T-helper 1 cell treated with Interleukin-12 subunit alpha and Interleukin-12 subunit beta and Interleukin-4 antibody, amounts not matched to agents 30 ng/mL and 1 ng/mL, for 36 hours (primary cell): ENCODE measurements around the gene RIC8A. TPM values are rescaled to one million over a fixed set of nuclear protein-coding genes. Genes with fewer than 3 reads are reported as not detected.

Source experiments
- total RNA-seq: library from RNA; stranded (reverse); gene quantifications from 2 replicates; pipeline ENCODE4 v1.2.3, GENCODE V29; 2022

Gene RIC8A
- total RNA-seq, 1 donor from 2014 or later, result 114 TPM

Other genes starting within 250 kb of the RIC8A start
- not detected in 2 replicates for gene SCGB1C1, start 14.6 kb upstream of the RIC8A start, total RNA-seq
- gene BET1L, start 309 bp upstream of the RIC8A start, total RNA-seq, result 37.5 and 40.1 TPM in 2 replicates
- 12.4 and 12.8 TPM in 2 replicates for gene SIRT3, start 28.6 kb downstream of the RIC8A start, total RNA-seq
- gene PSMD13, start 29.3 kb downstream of the RIC8A start, total RNA-seq, result 192 and 199 TPM in 2 replicates
- gene NLRP6, start 70.7 kb downstream of the RIC8A start, total RNA-seq, result 10.5 and 11.7 TPM in 2 replicates
- 235 and 236 TPM in 2 replicates for gene PGGHG, start 81.4 kb downstream of the RIC8A start, total RNA-seq
- not detected in 2 replicates for gene IFITM5, start 91.8 kb downstream of the RIC8A start, total RNA-seq
- 1,271 and 1,339 TPM in 2 replicates for gene IFITM2, start 100.1 kb downstream of the RIC8A start, total RNA-seq
- gene IFITM1, start 106.3 kb downstream of the RIC8A start, total RNA-seq, result 661 and 691 TPM in 2 replicates
- gene IFITM3, start 113.2 kb downstream of the RIC8A start, total RNA-seq, result 7.3 and 9.1 TPM in 2 replicates
- gene B4GALNT4, start 161.8 kb downstream of the RIC8A start, total RNA-seq, result 0.91 and 1.9 TPM in 2 replicates
- not detected in 2 replicates for gene PKP3, start 186.5 kb downstream of the RIC8A start, total RNA-seq
- gene SIGIRR, start 207.3 kb downstream of the RIC8A start, total RNA-seq, result 168 and 175 TPM in 2 replicates
- gene ANO9, start 234.3 kb downstream of the RIC8A start, total RNA-seq, result 77.6 and 84.4 TPM in 2 replicates
- gene PTDSS2, start 242.6 kb downstream of the RIC8A start, total RNA-seq, result 24.9 and 30.8 TPM in 2 replicates